GM21786 (cell line): ENCODE data around the gene SNX13.

Experiments
- ATAC-seq: cut with Tn5 transposase; IDR thresholded peaks from one replicate; pipeline ENCODE4 v1.9.1; 2021; ENCODE audit not compliant: unreplicated experiment

Gene SNX13

GRCh38 chr7:17786314-17786852 lies 153.9 kb downstream of the SNX13 start:
- ATAC-seq = no peak

GRCh38 chr7:17782216-17782549 lies 158.1 kb downstream of the SNX13 start:
- ATAC-seq = no peak

GRCh38 chr7:17781491-17782215 lies 158.6 kb downstream of the SNX13 start:
- ATAC-seq = no peak

- no peak for ATAC-seq
Measured at GRCh38 chr7:17779381-17779780, 160.9 kb downstream of the SNX13 start.

- no peak for ATAC-seq
Measured at GRCh38 chr7:17774716-17775288, 165.5 kb downstream of the SNX13 start.

DNA sequence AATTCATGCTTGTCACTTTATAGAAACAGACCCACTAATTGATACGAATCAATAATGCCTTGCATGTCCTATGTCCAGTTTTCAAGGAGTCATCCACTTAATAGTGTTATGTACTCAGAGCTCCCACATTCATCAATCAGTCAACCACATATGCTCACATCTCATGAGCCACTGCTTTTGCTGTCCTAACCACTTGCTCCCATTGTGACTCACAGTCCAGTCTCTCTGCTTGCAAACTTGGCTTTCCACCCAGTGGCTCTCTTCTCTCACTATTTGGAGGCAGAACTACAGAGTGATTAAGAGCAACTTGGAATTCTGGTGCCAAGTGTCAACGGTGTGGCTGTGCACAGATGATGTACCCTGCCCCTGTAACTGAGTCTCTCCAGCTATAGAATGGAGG lies 166.0 kb downstream of the SNX13 start:
- ATAC-seq = no peak

DNA sequence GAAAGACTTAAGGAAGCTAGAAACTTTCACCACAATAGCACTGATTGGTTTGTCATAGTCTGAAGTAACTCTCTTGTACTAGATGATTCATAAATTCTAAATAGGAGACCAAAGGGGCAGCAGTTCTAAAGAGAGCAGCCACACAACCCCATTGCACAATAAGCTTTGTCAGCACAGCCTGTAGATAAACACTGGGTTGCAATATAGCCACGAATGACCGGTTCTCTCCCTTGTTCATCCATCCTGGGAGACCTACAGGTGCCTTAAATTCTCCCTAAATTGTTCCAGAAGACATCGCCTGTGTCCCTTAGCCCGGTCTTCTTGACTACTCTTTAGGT lies 167.0 kb downstream of the SNX13 start:
- no peak for ATAC-seq

GRCh38 chr7:17772581-17773288 lies 167.6 kb downstream of the SNX13 start:
- ATAC-seq = no peak

- no peak for ATAC-seq
Measured at GRCh38 chr7:17771901-17772408, 168.3 kb downstream of the SNX13 start.

DNA sequence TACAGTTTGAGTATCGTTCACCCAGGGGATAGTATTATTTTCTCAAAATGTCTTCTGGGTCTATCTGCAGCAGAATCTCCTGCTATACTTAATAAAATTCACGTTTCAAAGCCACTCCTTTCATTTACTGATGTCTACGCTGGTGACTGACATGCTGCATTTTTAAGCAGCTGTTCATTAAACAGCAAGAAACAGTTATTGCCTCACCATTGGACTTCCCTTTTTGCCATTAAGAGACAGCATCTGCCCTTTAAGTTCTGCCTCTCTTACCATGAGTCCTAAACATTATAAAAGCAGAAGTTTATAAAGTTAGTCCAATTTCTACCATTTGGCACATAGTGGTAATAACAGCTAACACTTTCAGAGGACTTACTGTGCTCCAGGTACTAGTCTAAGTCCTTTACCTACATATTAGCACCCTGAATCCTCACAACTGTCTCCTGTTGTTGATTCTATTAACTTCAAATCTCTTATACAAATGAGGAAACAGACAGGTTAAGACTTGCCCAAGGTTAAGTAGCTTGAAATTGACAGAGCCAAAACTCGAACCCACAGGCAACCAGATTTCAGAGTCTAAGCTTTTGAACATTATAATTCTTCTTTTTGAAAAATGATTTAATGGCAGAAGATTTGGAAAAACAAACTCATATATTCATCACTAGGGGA lies 169.5 kb downstream of the SNX13 start:
- ATAC-seq = no peak

GRCh38 chr7:17769918-17770317 lies 170.4 kb downstream of the SNX13 start:
- ATAC-seq = peak; percentile 66

DNA sequence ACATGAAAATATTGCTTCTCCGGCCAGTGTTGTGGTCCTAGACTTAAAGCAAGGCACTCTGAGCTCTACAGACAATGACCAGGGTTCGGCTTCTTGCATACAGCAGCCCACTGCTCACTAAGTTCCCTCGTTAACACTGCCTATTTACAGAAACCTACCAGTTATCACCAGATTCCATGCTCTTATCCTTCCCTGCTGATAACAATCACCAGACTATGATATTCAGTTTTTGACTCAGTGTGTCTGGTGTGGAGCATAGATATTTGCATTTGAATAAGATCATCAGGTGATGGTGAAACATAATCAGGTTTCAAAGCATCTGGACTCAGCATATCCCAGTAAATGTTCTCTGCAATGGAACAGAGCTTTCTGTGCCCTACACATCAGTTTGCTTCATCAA lies 182.3 kb downstream of the SNX13 start:
- no peak for ATAC-seq

GRCh38 chr7:17746020-17746530 lies 194.2 kb downstream of the SNX13 start:
- no peak for ATAC-seq

DNA sequence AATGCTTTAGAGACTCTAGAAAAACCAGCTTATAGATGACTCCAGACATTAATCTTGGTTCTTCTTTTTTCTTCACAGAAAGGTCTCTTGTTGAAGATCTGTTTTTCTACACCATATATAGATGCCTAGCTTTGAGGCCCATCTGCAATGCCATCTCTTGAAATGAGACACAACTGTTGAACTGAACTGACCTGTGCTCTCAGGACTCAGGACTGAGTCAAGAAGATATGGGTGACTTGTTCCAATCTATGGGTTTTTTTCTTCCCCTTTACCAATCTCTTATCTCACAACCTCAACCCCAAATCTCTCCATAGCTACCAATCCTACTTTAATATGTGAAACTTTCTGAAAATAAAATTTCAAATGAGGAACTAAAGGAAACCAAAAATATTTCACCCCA lies 194.7 kb downstream of the SNX13 start:
- ATAC-seq = no peak

DNA sequence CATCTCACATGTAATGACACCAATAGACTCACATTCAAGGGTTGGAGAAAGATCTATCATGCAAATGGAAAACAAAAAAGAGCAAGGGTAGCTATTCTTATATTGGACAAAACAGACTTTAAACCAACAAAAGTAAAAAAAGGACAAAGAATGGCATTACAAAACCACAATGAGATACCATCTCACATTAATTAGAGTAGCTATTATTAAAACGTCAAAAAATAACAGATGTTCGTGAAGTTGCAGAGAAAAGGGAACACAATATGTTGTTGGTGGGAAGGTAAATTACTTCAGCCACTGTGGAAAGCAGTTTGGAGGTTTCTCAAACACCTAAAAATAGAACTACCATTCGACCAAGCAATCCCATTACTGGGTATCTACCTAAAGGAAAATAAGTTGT lies 197.0 kb downstream of the SNX13 start:
- no peak for ATAC-seq

GRCh38 chr7:17741426-17741825 lies 198.9 kb downstream of the SNX13 start:
- no peak for ATAC-seq
